ENCODE data around the gene CDK5RAP2. TPM values are rescaled to one million over a fixed set of nuclear protein-coding genes. Genes with fewer than 3 reads are reported as not detected.

The CDK5RAP2 gene
- total and polyA plus RNA-seq, 9 of the 15 experiments (the other 6 are each of a cell fraction or from before 2014, with no cell fraction given), result 19.9 to 68.8 (median 42.2) TPM

GRCh38 chr9:120453792-120454191 lies 126.2 kb downstream of the CDK5RAP2 start (continued):
- TF ChIP-seq MCM7 (IDR thresholded peaks at IDR 0.05), result no peak
- no peak for TF ChIP-seq KDM2B (CRISPR knock-in tag; IDR thresholded peaks at IDR 0.05)
- no peak for TF ChIP-seq KLF10 (CRISPR knock-in tag; IDR thresholded peaks at IDR 0.05)

- POLR2A ChIA-PET, result interaction anchor here (1.1 kb wide), 1 partner anchor 11 kb away, joined by 3 read pairs; no protein-coding TSS in a partner anchor
- ATAC-seq (no peak), FAIRE-seq (no peak), DNase-seq (ENCODE audit: extremely low read depth in 1 of 4, low spot score in 3 of 4) (no peak)
- Histone ChIP-seq H4K20me1 (replicated peaks; ENCODE audit: control insufficient read depth, insufficient read depth, low read length) (no peaks in the 10 kb centered on the region; the same call in 1 of the 2 replicates), H3K36me3 (ENCODE audit: control insufficient read depth, insufficient read depth, low read length) (peaks cover 72% of the 10 kb centered on the region), H3K27ac (ENCODE audit: extremely low read depth, low read depth, low read length) (no peak overlapping the region), H3K4me1 (replicated peaks in 1 of 2; ENCODE audit: control insufficient read depth in 2 of 2, insufficient read depth in 2 of 2, low read length in 2 of 2) (no peaks in the 10 kb centered on the region), H3K4me2 (ENCODE audit: insufficient read depth, low read length) (no peak overlapping the region), H3K9me1 (ENCODE audit: control insufficient read depth, insufficient read depth, low read length) (no peaks in the 10 kb centered on the region), H3K27me3 (ENCODE audit: control insufficient read depth in 2 of 2, insufficient read depth in 2 of 2, low read length in 2 of 2) (no peaks in the 10 kb centered on the region), H3K9me3 (replicated peaks; ENCODE audit: control insufficient read depth, insufficient read depth, low read depth, low read length) (no peaks in the 10 kb centered on the region), H3K4me3 (no peak overlapping the region), H3K79me2 (ENCODE audit: control insufficient read depth, insufficient read depth, low read length) (no peaks in the 10 kb centered on the region), H2AFZ (ENCODE audit: low read depth, low read length) (no peak overlapping the region), H3K9ac (ENCODE audit: insufficient read depth in 1 of 2, low read depth in 2 of 2, low read length in 2 of 2) (no peak overlapping the region)
- CTCF ChIA-PET (ENCODE audit: low intra/inter-chr PET ratio), result no interaction called here
- no peak for TF ChIP-seq GTF2E2 (tag; IDR thresholded peaks at IDR 0.05)
- TF ChIP-seq ZNF551 (CRISPR knock-in tag; IDR thresholded peaks at IDR 0.05), result no peak
- TF ChIP-seq ZNF146 (CRISPR knock-in tag; IDR thresholded peaks at IDR 0.05; ENCODE audit: unreplicated experiment), result no peak
- no peak for TF ChIP-seq IFI16 (CRISPR knock-in tag; IDR thresholded peaks at IDR 0.05)
- intact Hi-C loops (cut with micrococcal nuclease), result no loop called here
- in situ Hi-C loops (cut with MboI), result loop anchor here (25.0 kb wide), 1 partner anchor 890 kb away; no protein-coding TSS in a partner anchor
- BruUV-seq (replicated peaks), result no TSS peak
- 44% methylated on average over 3 of the region's 3 CpGs for WGBS (ENCODE audit: insufficient coverage, low coverage, missing lambda C conversion rate)
These were observed 127.3 kb downstream of the CDK5RAP2 start for GRCh38 chr9:120452631-120453030.

Measured in K562 (cell line).